Activated naive CD4-positive, alpha-beta T cell treated with anti-CD3 and anti-CD28 coated beads, Interleukin-2, amount 10 ng/mL, durations not matched to agents 7 days and 5 days (primary cell): Measurements from ENCODE around the gene SGCA.

Experiments used
- CTCF ChIA-PET: fragments of 350-600 bp; sonication (Branson Sonifier 250); formaldehyde crosslinking; loops from one replicate; lab custom pipeline; 2021; ENCODE audit warnings: antibody characterized with exemption; lab: Charles Lee
- DNase-seq: peaks from one replicate; pipeline ENCODE4 v3.0.0-alpha.2; 2020
- H3K27ac Mint-ChIP-seq: one replicate; pipeline ENCODE4 v1.8.0; 2021; ENCODE audit warnings: mild to moderate bottlenecking, moderate library complexity, mixed read lengths
- H3K27me3 Mint-ChIP-seq: one replicate; pipeline ENCODE4 v1.8.0; 2021; ENCODE audit warnings: mild to moderate bottlenecking, mixed read lengths
- H3K36me3 Mint-ChIP-seq: one replicate; pipeline ENCODE4 v1.8.0; 2021; ENCODE audit warnings: mixed read lengths
- H3K4me1 Mint-ChIP-seq: one replicate; pipeline ENCODE4 v1.8.0; 2021; ENCODE audit warnings: mixed read lengths
- H3K4me3 Mint-ChIP-seq: one replicate; pipeline ENCODE4 v1.8.0; 2021; ENCODE audit warnings: mild to moderate bottlenecking, moderate library complexity, mixed read lengths
- H3K9me3 Mint-ChIP-seq: one replicate; pipeline ENCODE4 v1.8.0; 2021; ENCODE audit warnings: mixed read lengths

SGCA gene

GRCh38 chr17:50165867-50166517 lies at the start of gene SGCA:
Gene SGCA, plus strand, starts transcription at chr17:50166005. Its CDS starts 36 bp downstream, at chr17:50166041.
- H3K4me1 Mint-ChIP-seq, result peaks cover 31% of the 10 kb centered on the region
- DNase-seq, result no peak
- peaks cover 7% of the 10 kb centered on the region for H3K9me3 Mint-ChIP-seq
- peaks cover 6% of the 10 kb centered on the region for H3K36me3 Mint-ChIP-seq
- CTCF ChIA-PET, result interaction anchor here (1.0 to 2.4 kb wide), 5 partner anchors 8 to 72 kb away, joined by 3 to 13 read pairs (median 5); partner anchors contain the start of gene PDK2
- H3K27ac Mint-ChIP-seq, result no peak within 1 kb of the TSS
- H3K4me3 Mint-ChIP-seq, result no peak within 1 kb of the TSS
- peaks cover 46% of the 10 kb centered on the region for H3K27me3 Mint-ChIP-seq

DNA sequence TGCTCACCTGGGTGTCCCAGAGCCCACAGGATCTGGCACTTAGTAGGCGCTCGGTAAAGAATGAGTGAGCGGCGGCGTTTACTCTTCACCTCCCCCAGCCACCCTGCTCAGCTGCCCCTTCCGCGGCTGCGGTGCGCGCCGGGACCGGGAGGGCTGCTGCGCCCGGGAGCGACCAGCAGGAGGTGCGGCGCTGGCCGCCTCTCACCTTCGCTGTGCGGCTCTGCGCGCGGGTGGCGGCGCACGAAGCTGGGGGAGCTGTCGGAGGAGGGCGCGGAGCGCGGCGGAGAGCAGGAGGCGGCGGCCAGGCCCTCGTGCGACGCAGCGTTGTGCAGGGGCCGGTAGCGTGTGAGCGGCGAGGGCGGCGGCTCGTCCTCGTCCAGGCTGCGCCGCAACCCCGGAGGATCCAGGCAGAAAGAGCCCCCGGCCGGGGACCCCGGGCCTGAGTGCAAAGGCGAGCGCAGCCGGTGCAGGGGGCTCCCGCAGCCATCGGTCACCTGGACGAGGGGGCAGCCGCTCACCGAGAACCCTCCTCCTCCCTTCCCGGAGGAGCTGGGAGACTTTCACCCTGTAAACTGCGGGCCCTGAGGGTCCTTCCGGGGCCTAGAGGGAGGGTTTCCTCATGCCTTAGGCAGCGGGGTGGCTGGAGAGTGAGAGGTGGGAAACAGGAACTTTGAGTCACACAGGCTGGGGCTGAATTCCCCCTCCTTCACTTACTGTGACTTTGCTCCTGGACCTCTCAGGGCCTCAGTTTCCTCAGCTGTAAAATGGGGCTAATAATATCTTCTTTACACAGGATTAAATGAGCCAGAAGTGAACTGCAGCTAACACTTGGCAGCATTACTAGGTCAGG lies 48.4 kb upstream of the SGCA start:
- Mint-ChIP-seq H3K4me3 (peak overlapping the region; percentile 36), H3K36me3 (no peaks in the 10 kb centered on the region), H3K4me1 (peaks cover 11% of the 10 kb centered on the region), H3K27me3 (peaks cover 93% of the 10 kb centered on the region), H3K9me3 (no peaks in the 10 kb centered on the region), H3K27ac (peak overlapping the region; percentile 53)
- DNase-seq, result peak; percentile 76
- CTCF ChIA-PET, result interaction anchor here (0.7 to 4.3 kb wide), 20 partner anchors 9 to 216 kb away, joined by 3 to 27 read pairs (median 4); partner anchors contain the start of gene SAMD14

- Mint-ChIP-seq H3K27ac (no peak overlapping the region), H3K4me1 (peaks cover 11% of the 10 kb centered on the region), H3K9me3 (no peaks in the 10 kb centered on the region)
These were observed 47.6 kb upstream of the SGCA start for GRCh38 chr17:50118076-50118827.

DNA sequence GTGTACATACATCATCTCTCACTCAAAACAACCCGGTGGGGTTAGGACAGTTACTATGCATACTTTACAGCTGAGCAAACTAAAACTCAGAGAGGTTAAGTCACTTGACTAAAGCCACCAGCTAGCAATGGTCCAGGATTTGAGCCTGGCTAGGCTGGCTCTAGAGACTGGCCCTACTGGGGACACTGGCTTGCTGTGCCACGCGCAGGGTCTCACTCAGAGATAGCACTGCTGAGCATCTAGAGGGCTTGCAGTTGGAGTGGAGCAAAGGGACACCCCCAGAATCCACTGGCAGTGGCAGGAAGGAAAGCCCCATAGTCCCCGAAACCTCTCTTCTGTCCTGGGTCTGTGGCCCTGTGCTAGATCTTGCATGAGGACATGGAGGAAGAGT lies 47.0 kb upstream of the SGCA start:
- no peak for DNase-seq
- Mint-ChIP-seq H3K4me3 (no peak overlapping the region), H3K36me3 (no peaks in the 10 kb centered on the region), H3K27ac (no peak overlapping the region), H3K27me3 (peaks cover 98% of the 10 kb centered on the region), H3K9me3 (no peaks in the 10 kb centered on the region), H3K4me1 (peaks cover 11% of the 10 kb centered on the region)
- CTCF ChIA-PET, result interaction anchor here (0.7 to 2.3 kb wide), 8 partner anchors 13 to 81 kb away, joined by 3 to 10 read pairs (median 5); no protein-coding TSS in a partner anchor

More at GRCh38 chr17:50118076-50118827, 47.6 kb upstream of the SGCA start:
- no peak for DNase-seq
- Mint-ChIP-seq H3K36me3 (no peaks in the 10 kb centered on the region), H3K27me3 (peaks cover 97% of the 10 kb centered on the region), H3K4me3 (no peak overlapping the region)
- CTCF ChIA-PET, result interaction anchor here (0.7 to 4.3 kb wide), 15 partner anchors 9 to 154 kb away, joined by 3 to 27 read pairs (median 5); partner anchors contain the start of gene SAMD14

GRCh38 chr17:50120475-50121253 lies 45.1 kb upstream of the SGCA start:
- CTCF ChIA-PET, result interaction anchor here (0.6 to 1.3 kb wide), 2 partner anchors 10 to 348 kb away, joined by 3 to 5 read pairs; partner anchors contain the start of gene SAMD14
- Mint-ChIP-seq H3K27ac (no peak overlapping the region), H3K9me3 (no peaks in the 10 kb centered on the region)

DNA sequence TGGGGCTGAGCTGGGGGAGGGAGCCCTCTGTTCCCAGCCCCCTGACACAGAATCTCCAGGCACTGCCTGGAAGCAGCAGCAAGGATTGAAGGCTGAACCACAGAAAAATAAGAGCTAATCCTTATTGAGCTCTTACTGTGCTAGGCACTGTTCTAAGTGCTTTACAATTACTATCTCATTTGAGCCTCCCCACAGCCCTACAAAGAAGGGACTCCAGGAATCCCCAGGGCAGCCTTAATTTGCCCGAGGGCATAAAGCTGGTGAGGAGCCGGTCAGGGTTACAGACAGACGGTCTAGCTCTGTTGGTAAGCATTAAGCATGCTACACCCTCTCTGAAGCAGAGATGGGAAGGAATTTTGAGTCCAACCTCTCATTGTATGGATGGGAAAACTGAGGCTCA lies 42.9 kb upstream of the SGCA start:
- Mint-ChIP-seq H3K27ac (no peak overlapping the region), H3K4me3 (no peak overlapping the region), H3K27me3 (peaks cover 94% of the 10 kb centered on the region), H3K4me1 (peaks cover 5% of the 10 kb centered on the region), H3K36me3 (no peaks in the 10 kb centered on the region), H3K9me3 (no peaks in the 10 kb centered on the region)
- DNase-seq, result no peak
- CTCF ChIA-PET, result interaction anchor here (0.7 to 1.8 kb wide), 7 partner anchors 8 to 75 kb away, joined by 3 to 6 read pairs (median 4); no protein-coding TSS in a partner anchor

More at GRCh38 chr17:50120475-50121253, 45.1 kb upstream of the SGCA start:
- Mint-ChIP-seq H3K27me3 (peaks cover 94% of the 10 kb centered on the region), H3K36me3 (no peaks in the 10 kb centered on the region), H3K4me1 (peaks cover 8% of the 10 kb centered on the region), H3K4me3 (no peak overlapping the region)
- no peak for DNase-seq

- no peak overlapping the region for H3K27ac Mint-ChIP-seq
- DNase-seq, result no peak
- no peak overlapping the region for H3K4me3 Mint-ChIP-seq
- CTCF ChIA-PET, result interaction anchor here (0.7 to 1.8 kb wide), 8 partner anchors 9 to 74 kb away, joined by 3 to 6 read pairs (median 4); no protein-coding TSS in a partner anchor
- H3K4me1 Mint-ChIP-seq, result peaks cover 12% of the 10 kb centered on the region
- H3K9me3 Mint-ChIP-seq, result no peaks in the 10 kb centered on the region
- H3K27me3 Mint-ChIP-seq, result peaks cover 94% of the 10 kb centered on the region
- peaks cover 2% of the 10 kb centered on the region for H3K36me3 Mint-ChIP-seq
These were observed 42.0 kb upstream of the SGCA start for GRCh38 chr17:50123649-50124349.

- no peak for DNase-seq
- Mint-ChIP-seq H3K4me1 (peaks cover 16% of the 10 kb centered on the region), H3K27me3 (peaks cover 94% of the 10 kb centered on the region), H3K27ac (no peak overlapping the region), H3K9me3 (no peaks in the 10 kb centered on the region), H3K36me3 (peaks cover 5% of the 10 kb centered on the region), H3K4me3 (no peak overlapping the region)
- CTCF ChIA-PET, result interaction anchor here (1.5 to 2.2 kb wide), 3 partner anchors 11 to 31 kb away, joined by 5 to 11 read pairs (median 7); no protein-coding TSS in a partner anchor
These were observed 40.3 kb upstream of the SGCA start for GRCh38 chr17:50125420-50125997.

GRCh38 chr17:50127697-50128361 lies 38.0 kb upstream of the SGCA start:
- Mint-ChIP-seq H3K27me3 (peaks cover 84% of the 10 kb centered on the region), H3K36me3 (peaks cover 11% of the 10 kb centered on the region), H3K4me3 (no peak overlapping the region), H3K27ac (no peak overlapping the region), H3K4me1 (peaks cover 35% of the 10 kb centered on the region), H3K9me3 (no peaks in the 10 kb centered on the region)
- CTCF ChIA-PET, result interaction anchor here (2.2 kb wide), 1 partner anchor 12 kb away, joined by 11 read pairs; no protein-coding TSS in a partner anchor
- DNase-seq, result no peak

DNA sequence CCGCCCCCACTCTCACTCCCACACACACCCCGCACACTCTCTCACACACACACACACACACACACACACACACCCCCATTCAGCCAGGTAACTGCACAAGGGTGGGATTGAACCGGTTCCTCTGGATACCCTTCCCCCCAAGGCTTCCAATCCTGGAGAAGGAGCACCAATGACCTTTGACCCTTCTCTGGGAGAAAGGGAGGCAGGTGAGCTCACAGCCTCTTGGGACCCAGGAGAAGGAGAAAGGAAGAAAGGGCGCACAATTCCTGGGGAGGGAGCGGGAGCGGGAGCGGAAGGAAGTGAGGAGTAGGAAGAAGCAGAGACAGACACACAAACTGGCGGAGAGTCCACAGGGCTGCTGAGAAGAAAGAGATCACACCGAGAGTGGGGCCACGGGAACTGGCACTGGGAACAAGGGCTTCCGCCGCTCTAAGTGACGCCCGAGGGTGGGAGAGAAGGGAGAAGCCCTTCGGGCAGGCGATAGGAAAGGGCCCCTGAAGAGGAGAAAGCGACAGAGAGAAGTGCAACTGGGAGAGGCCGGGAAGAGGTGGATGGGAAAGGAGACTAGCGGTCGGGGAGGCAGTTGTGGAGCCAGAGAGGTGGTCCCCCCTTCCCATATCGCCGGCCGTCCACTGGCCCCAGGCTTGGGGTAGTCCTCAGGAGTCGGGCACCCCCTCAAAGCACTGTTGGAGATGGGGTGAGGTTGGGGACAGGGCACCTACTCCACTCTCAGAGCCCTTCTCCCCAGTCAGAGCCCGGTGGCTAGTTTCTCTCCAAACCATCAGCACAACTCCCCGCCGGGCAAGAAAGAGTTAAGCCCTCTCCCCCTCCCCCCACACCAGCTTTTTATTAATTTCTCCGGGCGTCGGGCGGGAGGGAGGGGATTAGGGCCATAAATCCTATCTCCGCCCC lies 37.1 kb upstream of the SGCA start:
- Mint-ChIP-seq H3K4me1 (peaks cover 35% of the 10 kb centered on the region), H3K4me3 (peak overlapping the region; percentile 52), H3K27me3 (peaks cover 75% of the 10 kb centered on the region), H3K9me3 (no peaks in the 10 kb centered on the region), H3K27ac (peak overlapping the region; percentile 38), H3K36me3 (peaks cover 15% of the 10 kb centered on the region)
- no peak for DNase-seq
- CTCF ChIA-PET, result no interaction called here

GRCh38 chr17:50129353-50129727 lies 36.5 kb upstream of the SGCA start:
- Mint-ChIP-seq H3K4me1 (peaks cover 37% of the 10 kb centered on the region), H3K36me3 (peaks cover 18% of the 10 kb centered on the region), H3K27ac (no peak overlapping the region), H3K4me3 (peak overlapping the region; percentile 58), H3K9me3 (no peaks in the 10 kb centered on the region), H3K27me3 (peaks cover 69% of the 10 kb centered on the region)
- CTCF ChIA-PET, result interaction anchor here (0.9 to 3.1 kb wide), 3 partner anchors 10 to 35 kb away, joined by 3 to 9 read pairs (median 5); no protein-coding TSS in a partner anchor
- DNase-seq, result no peak
